Psoas muscle (tissue), 8 donors: ENCODE measurements around the gene FHDC1. TPM values are rescaled to one million over a fixed set of nuclear protein-coding genes. Genes with fewer than 3 reads are reported as not detected.
"Not testable (repeated sequence)": the region's sequence is repeated elsewhere in the genome, so short reads cannot be mapped to it uniquely, and the experiment has no call there.

ENCODE experiments used
- ATAC-seq, 4 donors: fragments of 200-7000 bp; cut with Tn5 transposase; one replicate each; pipeline ENCODE4 v1.9.1; 2020; ENCODE audit warnings: moderate library complexity in 3 of 4, mild to moderate bottlenecking in 2 of 4
- DNase-seq, 2 donors: peaks; one replicate each; pipeline ENCODE4 v3.0.0-alpha.2; 2020
- H3K27ac ChIP-seq: fragments of 200-600 bp; one replicate; pipeline ENCODE4 v1.8.0; 2022
- H3K27me3 ChIP-seq, 3 donors: fragments of 200-600 bp in 1 of 3; one replicate each; pipeline versions ENCODE4 v1.6.1 to v1.8.0; 2013 to 2022; ENCODE audit warnings: low read length in 2 of 3, mild to moderate bottlenecking in 2 of 3, moderate library complexity in 1 of 3; ENCODE audit not compliant: insufficient read depth in 3 of 3
- H3K36me3 ChIP-seq, 2 donors: fragments of 200-600 bp in 1 of 2; one replicate each; pipeline versions ENCODE4 v1.6.1 to v1.8.0; 2013 to 2022; ENCODE audit warnings: low read depth in 1 of 2, mild to moderate bottlenecking in 1 of 2, moderate library complexity in 1 of 2; ENCODE audit not compliant: insufficient read depth in 1 of 2
- H3K4me1 ChIP-seq: fragments of 200-600 bp; one replicate; pipeline ENCODE4 v1.8.0; 2022
- H3K4me3 ChIP-seq: fragments of 200-600 bp; one replicate; pipeline ENCODE4 v1.8.0; 2022; ENCODE audit warnings: mild to moderate bottlenecking
- H3K9me3 ChIP-seq: fragments of 200-600 bp; one replicate; pipeline ENCODE4 v1.8.0; 2022
- WGBS, 3 donors: extraction: QIAGEN DNeasy Blood & Tissue Kit; methylation state at CpG; one replicate each; pipeline versions ENCODE4 v1.1.6 to v1.1.7; 2013; 5-methylcytosine and 5-hydroxymethylcytosine counted together
- intact Hi-C, 2 donors: fragments of 100-400 bp; cut with DNase I; formaldehyde crosslinking; loops; one replicate each; pipeline versions ENCODE4 v1.11.0 to v1.14.2; 2022
- polyA plus RNA-seq, 3 donors: library from polyadenylated mRNA; stranded (reverse); fragments of 200-250 nt; gene quantifications; one replicate each; pipeline ENCODE4 v1.2.3, GENCODE V29; 2013
- total RNA-seq, 4 donors: library from RNA; stranded (reverse); fragmentation: NEBNext Ultra II Directional in 2 of 4; extraction: Animal tissue kit (Norgen Biotek cat#: 25700) in 2 of 4; gene quantifications; one replicate each; pipeline versions ENCODE4 v1.2.1 to v1.2.4, GENCODE V29; 2021 to 2023
- TF ChIP-seq, protein P1 (sequence below): fragments of 200-600 bp; IDR thresholded peaks from one replicate; pipeline ENCODE4 v1.8.0; 2022; ENCODE audit warnings: antibody characterized with exemption
- donor health status: healthy with polysubstance abuse.
- donor health status: DM: no; HTN: no; CAD: no; lungs with moderate emphysema.
- donor health status: Bipolar disorder and iron deficiency.
- donor health status: healthy.
- donor health status: DM: yes; HTN: yes; CAD: no.
- donor health status: DM: no; HTN: no; CAD: no.
- donor health status: DM: no; HTN: no; CAD: no.
- donor health status: DM: yes; HTN: yes; CAD: no.

FHDC1 gene
- total and polyA plus RNA-seq, 7 donors, result 0.27 to 2.8 (median 0.38) TPM

DNA sequence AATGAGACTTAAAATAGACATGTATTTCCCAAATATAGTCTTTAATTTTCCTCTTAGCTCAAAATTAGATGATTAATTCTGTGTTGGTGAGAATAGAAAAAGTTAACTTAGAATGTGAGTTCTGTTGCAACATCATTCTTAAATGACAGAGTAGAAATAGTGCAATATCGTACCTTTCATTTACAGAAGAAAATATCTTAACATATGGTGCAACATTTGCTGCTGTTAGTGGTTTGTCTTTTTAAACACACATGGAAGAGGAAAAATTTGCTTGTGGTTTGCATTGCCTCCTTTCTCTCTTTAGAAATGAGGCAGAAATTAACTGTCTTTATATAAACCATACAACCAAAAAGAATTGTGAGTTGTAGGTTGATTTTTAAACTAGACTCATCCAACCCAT lies 39.3 kb upstream of the FHDC1 start:
- no peaks in the 10 kb centered on the region for H3K27me3 ChIP-seq
- DNase-seq (no peak), ATAC-seq (no peak)
- H3K9me3 ChIP-seq, result no peaks in the 10 kb centered on the region
- TF ChIP-seq, protein P1, sequence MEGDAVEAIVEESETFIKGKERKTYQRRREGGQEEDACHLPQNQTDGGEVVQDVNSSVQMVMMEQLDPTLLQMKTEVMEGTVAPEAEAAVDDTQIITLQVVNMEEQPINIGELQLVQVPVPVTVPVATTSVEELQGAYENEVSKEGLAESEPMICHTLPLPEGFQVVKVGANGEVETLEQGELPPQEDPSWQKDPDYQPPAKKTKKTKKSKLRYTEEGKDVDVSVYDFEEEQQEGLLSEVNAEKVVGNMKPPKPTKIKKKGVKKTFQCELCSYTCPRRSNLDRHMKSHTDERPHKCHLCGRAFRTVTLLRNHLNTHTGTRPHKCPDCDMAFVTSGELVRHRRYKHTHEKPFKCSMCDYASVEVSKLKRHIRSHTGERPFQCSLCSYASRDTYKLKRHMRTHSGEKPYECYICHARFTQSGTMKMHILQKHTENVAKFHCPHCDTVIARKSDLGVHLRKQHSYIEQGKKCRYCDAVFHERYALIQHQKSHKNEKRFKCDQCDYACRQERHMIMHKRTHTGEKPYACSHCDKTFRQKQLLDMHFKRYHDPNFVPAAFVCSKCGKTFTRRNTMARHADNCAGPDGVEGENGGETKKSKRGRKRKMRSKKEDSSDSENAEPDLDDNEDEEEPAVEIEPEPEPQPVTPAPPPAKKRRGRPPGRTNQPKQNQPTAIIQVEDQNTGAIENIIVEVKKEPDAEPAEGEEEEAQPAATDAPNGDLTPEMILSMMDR, result no peak
- peaks cover 6% of the 10 kb centered on the region for H3K4me1 ChIP-seq
- H3K4me3 ChIP-seq, result no peak overlapping the region
- WGBS, 3 donors, result 82 to 88% (median 85%) methylated on average over 1 of the region's 1 CpG
- intact Hi-C loops, result no loop called here
- peaks cover 4 to 6% of the 10 kb centered on the region in 2 donors for H3K36me3 ChIP-seq
- no peak overlapping the region for H3K27ac ChIP-seq

DNA sequence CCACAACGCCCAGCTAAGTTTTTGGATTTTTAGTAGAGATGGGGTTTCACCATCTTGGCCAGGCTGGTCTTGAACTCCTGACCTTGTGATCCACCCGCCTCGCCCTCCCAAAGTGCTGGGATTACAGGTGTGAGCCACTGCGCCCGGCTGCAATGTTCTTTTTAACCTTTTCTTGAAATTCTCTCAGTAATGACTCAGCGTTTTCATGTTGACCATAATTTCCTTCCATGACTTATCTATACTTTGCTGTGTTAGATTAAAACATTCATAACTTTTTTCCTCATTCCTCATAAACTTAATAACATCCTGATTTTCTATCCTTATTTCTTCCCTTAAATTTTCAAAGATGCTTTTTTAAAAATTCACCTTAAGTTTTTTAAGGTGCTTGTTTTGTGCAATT lies 38.0 kb upstream of the FHDC1 start:
- H3K27me3 ChIP-seq, H3K9me3 ChIP-seq, DNase-seq, ATAC-seq, H3K36me3 ChIP-seq, H3K4me1 ChIP-seq, H3K27ac ChIP-seq, intact Hi-C loops, H3K4me3 ChIP-seq: not testable (repeated sequence)
- 94 to 100% (median 99%) methylated on average over 6 of the region's 6 CpGs for WGBS, 3 donors

DNA sequence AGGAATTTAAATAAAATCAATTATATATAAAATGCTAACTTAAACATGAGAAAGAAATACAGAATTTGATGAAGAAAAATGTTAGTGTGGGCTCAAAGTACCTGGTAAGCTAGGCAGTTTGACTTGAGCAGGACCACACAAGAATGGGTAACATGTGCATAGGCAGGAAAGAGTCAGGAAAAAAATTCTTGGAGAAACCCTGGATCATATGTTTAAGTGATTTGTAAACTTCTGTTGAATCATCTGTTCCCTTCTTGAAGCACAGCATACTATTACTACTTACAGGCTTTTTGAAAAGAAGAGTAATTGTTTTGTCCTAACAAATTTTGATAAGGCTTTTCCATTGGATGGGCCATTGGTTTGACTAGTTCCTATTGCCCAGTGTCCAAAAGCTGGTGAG lies 37.5 kb upstream of the FHDC1 start:
- no peak overlapping the region for H3K4me3 ChIP-seq
- TF ChIP-seq, protein P1, result no peak
- H3K27me3 ChIP-seq, result no peaks in the 10 kb centered on the region

DNA sequence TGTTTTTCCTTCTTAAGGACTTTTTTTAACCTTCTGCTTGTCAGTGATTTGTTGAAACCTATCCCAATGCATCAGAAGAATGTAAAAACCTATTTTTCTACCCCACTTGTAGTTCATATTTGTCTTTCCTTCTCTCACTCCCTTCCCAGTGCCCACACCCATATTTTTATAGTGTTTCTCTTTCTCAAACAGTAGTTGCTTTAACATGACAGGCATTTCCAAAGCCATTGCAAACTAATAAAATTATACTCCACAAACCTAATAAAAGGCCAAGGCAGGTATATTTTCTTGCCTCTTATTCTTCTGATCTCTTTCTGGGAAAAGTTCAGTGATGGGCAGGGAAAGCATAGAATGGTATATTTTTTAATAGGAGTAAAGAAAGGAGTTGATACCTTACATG lies 35.7 kb upstream of the FHDC1 start:
- ATAC-seq (no peak), DNase-seq (no peak)
- no peaks in the 10 kb centered on the region for H3K36me3 ChIP-seq
- no peaks in the 10 kb centered on the region for H3K27me3 ChIP-seq
- TF ChIP-seq, protein P1, result no peak
- H3K27ac ChIP-seq, result no peak overlapping the region
- peaks cover 6% of the 10 kb centered on the region for H3K4me1 ChIP-seq
- no peak overlapping the region for H3K4me3 ChIP-seq
- no peaks in the 10 kb centered on the region for H3K9me3 ChIP-seq
- intact Hi-C loops, result no loop called here

More for the DNA sequence above, 37.5 kb upstream of the FHDC1 start:
- H3K4me1 ChIP-seq, result peaks cover 6% of the 10 kb centered on the region
- H3K36me3 ChIP-seq, result no peaks in the 10 kb centered on the region
- intact Hi-C loops, result no loop called here
- no peak overlapping the region for H3K27ac ChIP-seq
- no peak for DNase-seq
- no peaks in the 10 kb centered on the region for H3K9me3 ChIP-seq
- no peak for ATAC-seq

DNA sequence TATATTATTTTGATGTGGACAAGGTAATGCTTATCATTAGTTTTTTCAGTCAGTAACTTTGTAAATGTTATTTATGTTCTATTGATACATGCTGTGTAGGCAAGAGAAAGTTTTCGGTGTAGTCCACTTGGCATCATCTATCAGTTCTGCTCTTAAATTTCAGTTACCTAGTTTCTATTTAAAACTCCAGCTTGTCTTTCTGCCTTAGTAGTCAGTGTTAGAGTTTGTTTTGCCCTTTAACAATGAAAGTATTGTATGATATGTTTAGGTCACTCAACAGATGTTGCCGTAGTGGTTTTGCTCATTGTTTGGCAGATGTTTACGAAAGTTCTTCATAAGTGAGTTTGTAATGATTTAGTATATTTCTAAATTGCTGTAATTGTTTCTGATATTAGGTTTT lies 34.9 kb upstream of the FHDC1 start:
- ATAC-seq, result peak; percentile 55 to 93 (median 65)
- no peak overlapping the region for H3K27ac ChIP-seq

More for the DNA sequence above, 34.9 kb upstream of the FHDC1 start:
- Histone ChIP-seq H3K4me1 (peaks cover 6% of the 10 kb centered on the region), H3K27me3 (no peaks in the 10 kb centered on the region), H3K4me3 (peak overlapping the region; percentile 1), H3K9me3 (no peaks in the 10 kb centered on the region), H3K36me3 (no peaks in the 10 kb centered on the region)
- TF ChIP-seq, protein P1, result no peak
- no peak for DNase-seq
- 31 to 41% (median 33%) methylated on average over 3 of the region's 3 CpGs for WGBS, 3 donors
- intact Hi-C loops, result no loop called here
